ENCODE data around the gene GTF2I.

DNA sequence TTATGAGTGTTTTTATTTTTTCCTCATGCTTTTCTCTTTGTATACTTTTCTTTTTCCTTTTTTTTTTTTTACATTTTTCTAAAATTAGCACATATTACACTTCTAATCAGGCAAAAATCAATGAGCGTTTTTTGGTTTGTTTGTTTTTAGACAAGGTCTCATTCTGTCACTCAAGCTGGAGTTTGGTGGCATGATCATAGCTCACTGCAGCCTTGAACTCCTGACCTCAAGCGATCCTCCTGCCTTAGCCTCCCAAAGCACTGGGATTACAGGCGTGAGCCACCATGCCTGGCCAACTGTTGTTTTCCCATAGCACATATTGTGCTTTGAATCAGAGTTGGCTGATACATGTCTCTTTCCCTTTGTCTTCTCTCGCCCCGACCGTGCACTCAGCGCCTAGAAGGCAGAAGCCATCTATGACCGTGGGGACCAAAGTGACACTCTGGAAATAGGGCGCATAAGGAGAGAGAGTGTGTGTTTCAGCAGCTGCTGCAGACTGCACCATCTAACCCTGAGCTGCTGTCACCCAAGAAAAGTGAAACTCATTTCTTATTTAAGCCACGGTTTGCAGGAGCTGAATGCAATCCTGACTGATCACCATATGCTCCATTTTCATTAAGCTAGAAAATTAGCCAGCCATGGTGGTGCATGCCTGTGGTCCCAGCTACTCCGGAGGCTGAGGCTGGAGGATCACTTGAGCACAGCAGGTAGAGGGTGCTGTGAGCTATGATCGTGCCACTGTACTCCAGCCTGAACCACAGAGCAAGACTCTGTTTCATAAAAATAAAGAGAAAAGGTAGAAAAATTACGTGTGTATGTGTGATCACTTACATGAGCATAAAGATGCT is 41.4 kb upstream of the GTF2I start:
- TF ChIP-seq, protein P1, sequence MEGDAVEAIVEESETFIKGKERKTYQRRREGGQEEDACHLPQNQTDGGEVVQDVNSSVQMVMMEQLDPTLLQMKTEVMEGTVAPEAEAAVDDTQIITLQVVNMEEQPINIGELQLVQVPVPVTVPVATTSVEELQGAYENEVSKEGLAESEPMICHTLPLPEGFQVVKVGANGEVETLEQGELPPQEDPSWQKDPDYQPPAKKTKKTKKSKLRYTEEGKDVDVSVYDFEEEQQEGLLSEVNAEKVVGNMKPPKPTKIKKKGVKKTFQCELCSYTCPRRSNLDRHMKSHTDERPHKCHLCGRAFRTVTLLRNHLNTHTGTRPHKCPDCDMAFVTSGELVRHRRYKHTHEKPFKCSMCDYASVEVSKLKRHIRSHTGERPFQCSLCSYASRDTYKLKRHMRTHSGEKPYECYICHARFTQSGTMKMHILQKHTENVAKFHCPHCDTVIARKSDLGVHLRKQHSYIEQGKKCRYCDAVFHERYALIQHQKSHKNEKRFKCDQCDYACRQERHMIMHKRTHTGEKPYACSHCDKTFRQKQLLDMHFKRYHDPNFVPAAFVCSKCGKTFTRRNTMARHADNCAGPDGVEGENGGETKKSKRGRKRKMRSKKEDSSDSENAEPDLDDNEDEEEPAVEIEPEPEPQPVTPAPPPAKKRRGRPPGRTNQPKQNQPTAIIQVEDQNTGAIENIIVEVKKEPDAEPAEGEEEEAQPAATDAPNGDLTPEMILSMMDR (IDR thresholded peaks at IDR 0.05; ENCODE audit: poor library complexity): no peak
- no peak for TF ChIP-seq EZH2 (IDR thresholded peaks at IDR 0.05; ENCODE audit: borderline replicate concordance)

Measured in hepatocyte (in vitro differentiated cells).